Measurements from ENCODE around the gene PDE4C.

The PDE4C gene

GRCh38 chr19:18202397-18202777 lies 23.9 kb downstream of the PDE4C start (continued):
- no peak for TF ChIP-seq ZNF692 (tag by site-specific recombination; IDR thresholded peaks at IDR 0.05)

- ChIA-PET POLR2A (interaction anchor here (0.6 to 1.1 kb wide), 2 partner anchors 83 to 379 kb away, joined by 3 read pairs; partner anchors contain the start of gene JUND), CTCF (interaction anchor here (1.7 kb wide), 1 partner anchor 54 kb away, joined by 4 read pairs; no protein-coding TSS in a partner anchor)
- Histone ChIP-seq H3K27ac (ENCODE audit: extremely low read depth, low read depth, low read length) (no peak overlapping the region), H3K4me3 (ENCODE audit: low read depth, low read length) (no peak overlapping the region), H3K9me3 (ENCODE audit: control insufficient read depth, insufficient read depth, low read depth, low read length) (no peaks in the 10 kb centered on the region), H3K4me1 (ENCODE audit: control insufficient read depth, insufficient read depth, low read length) (no peaks in the 10 kb centered on the region), H3K36me3 (ENCODE audit: control insufficient read depth in 2 of 2, insufficient read depth in 1 of 2, low read length in 2 of 2) (peaks cover 4 to 32% of the 10 kb centered on the region in 2 experiments; a peak in 2 of 3 replicates)
- peak; percentile 90 for TF ChIP-seq ZFP3 (tag by site-specific recombination; IDR thresholded peaks at IDR 0.05; ENCODE audit: low read depth)
- TF ChIP-seq KLF1 (tag by site-specific recombination; IDR thresholded peaks at IDR 0.05): no peak
- no peak for TF ChIP-seq GLI4 (tag by site-specific recombination; IDR thresholded peaks at IDR 0.05)
- TF ChIP-seq ZNF677 (tag by site-specific recombination; IDR thresholded peaks at IDR 0.05): no peak
- TF ChIP-seq BCL6B (tag by site-specific recombination; IDR thresholded peaks at IDR 0.05): no peak
Observed at GRCh38 chr19:18198374-18198773, 27.9 kb downstream of the PDE4C start.

GRCh38 chr19:18197941-18198340 lies 28.3 kb downstream of the PDE4C start:
- Histone ChIP-seq H3K4me1 (ENCODE audit: control insufficient read depth, insufficient read depth, low read length) (no peaks in the 10 kb centered on the region), H3K36me3 (ENCODE audit: control insufficient read depth in 2 of 2, insufficient read depth in 1 of 2, low read length in 2 of 2) (peaks cover 4 to 32% of the 10 kb centered on the region in 2 experiments; a peak in 2 of 3 replicates), H3K9me3 (ENCODE audit: control insufficient read depth, insufficient read depth, low read depth, low read length) (no peaks in the 10 kb centered on the region), H3K27ac (ENCODE audit: extremely low read depth, low read depth, low read length) (no peak overlapping the region), H3K4me3 (ENCODE audit: low read depth, low read length) (no peak overlapping the region)
- TF ChIP-seq ZNF16 (tag by site-specific recombination; IDR thresholded peaks at IDR 0.05; ENCODE audit: low read depth): peak; percentile 58; the same call in 1 of the 2 replicates
- TF ChIP-seq ZNF558 (tag by site-specific recombination; IDR thresholded peaks at IDR 0.05): peak; percentile 66
- no peak for TF ChIP-seq GLI4 (tag by site-specific recombination; IDR thresholded peaks at IDR 0.05)
- ChIA-PET POLR2A (interaction anchor here (0.6 to 1.1 kb wide), 2 partner anchors 84 to 379 kb away, joined by 3 read pairs; partner anchors contain the start of gene JUND), CTCF (interaction anchor here (1.7 kb wide), 1 partner anchor 54 kb away, joined by 4 read pairs; no protein-coding TSS in a partner anchor)

GRCh38 chr19:18197306-18197705 lies 28.9 kb downstream of the PDE4C start:
- H3K27ac ChIP-seq (ENCODE audit: extremely low read depth, low read depth, low read length): no peak overlapping the region
- H3K4me3 ChIP-seq (ENCODE audit: low read depth, low read length): no peak overlapping the region
- CTCF ChIA-PET: no interaction called here
- H3K9me3 ChIP-seq (ENCODE audit: control insufficient read depth, insufficient read depth, low read depth, low read length): no peaks in the 10 kb centered on the region
- peaks cover 4 to 29% of the 10 kb centered on the region in 2 experiments; a peak in 2 of 3 replicates for H3K36me3 ChIP-seq (ENCODE audit: control insufficient read depth in 2 of 2, insufficient read depth in 1 of 2, low read length in 2 of 2)
- TF ChIP-seq ZNF544 (tag by site-specific recombination; IDR thresholded peaks at IDR 0.05): no peak
- no peak for TF ChIP-seq GFI1B (tag by site-specific recombination; IDR thresholded peaks at IDR 0.05)
- no peak for TF ChIP-seq ZNF513 (tag by site-specific recombination; IDR thresholded peaks at IDR 0.05)
- TF ChIP-seq ZNF19 (tag by site-specific recombination; IDR thresholded peaks at IDR 0.05; ENCODE audit: low read depth): no peak
- no peak for TF ChIP-seq ZSCAN16 (tag by site-specific recombination; IDR thresholded peaks at IDR 0.05)
- no peak for TF ChIP-seq ZBTB8A (tag by site-specific recombination; IDR thresholded peaks at IDR 0.05)
- no peak for TF ChIP-seq ZNF677 (tag by site-specific recombination; IDR thresholded peaks at IDR 0.05)
- no peak for TF ChIP-seq ZNF214 (tag by site-specific recombination; IDR thresholded peaks at IDR 0.05; ENCODE audit: borderline replicate concordance)
- H3K4me1 ChIP-seq (ENCODE audit: control insufficient read depth, insufficient read depth, low read length): no peaks in the 10 kb centered on the region
- POLR2A ChIA-PET: interaction anchor here (0.6 kb wide), 1 partner anchor 145 kb away, joined by 3 read pairs; no protein-coding TSS in a partner anchor

All from HEK293 (cell line).